Endothelial cell of umbilical vein (primary cell): Measurements from ENCODE around the gene HSP90AA1.

Experiments used
- CTCF ChIP-seq, 2 donors: IDR thresholded peaks; 1 replicate in 1 of 2; 2 replicates in 1 of 2; pipeline ENCODE4 v1.5.1; 2011; ENCODE audit warnings: low read length in 2 of 2, mild to moderate bottlenecking in 2 of 2, moderate library complexity in 2 of 2, control low read depth in 1 of 2, inconsistent platforms in 1 of 2, low read depth in 1 of 2; ENCODE audit not compliant: insufficient read depth in 1 of 2; ENCODE audit errors: extremely low read depth in 1 of 2
- EZH2 ChIP-seq: IDR thresholded peaks from 2 replicates; pipeline ENCODE4 v1.6.1; 2012; ENCODE audit warnings: borderline replicate concordance, low read depth, mild to moderate bottlenecking, moderate library complexity, low read length, inconsistent platforms; ENCODE audit not compliant: severe bottlenecking
- FOS ChIP-seq: IDR thresholded peaks from 2 replicates; pipeline ENCODE4 v1.6.1; 2011; ENCODE audit warnings: mild to moderate bottlenecking, low read length, moderate library complexity, borderline replicate concordance; ENCODE audit not compliant: insufficient read depth
- JUN ChIP-seq: IDR thresholded peaks from 2 replicates; pipeline ENCODE4 v1.6.1; 2011; ENCODE audit warnings: borderline replicate concordance, low read depth; ENCODE audit not compliant: insufficient read length, insufficient read depth
- MYC ChIP-seq: IDR thresholded peaks from one replicate; pipeline ENCODE4 v1.6.1; 2011; ENCODE audit warnings: mild to moderate bottlenecking, low read depth, low read length
- POLR2A ChIP-seq: IDR thresholded peaks from 2 replicates; pipeline ENCODE4 v1.6.1; 2012; ENCODE audit warnings: low read depth, mild to moderate bottlenecking, control low read depth, low read length
- TF ChIP-seq, protein P1 (sequence below): IDR thresholded peaks from 2 replicates; pipeline ENCODE4 v1.6.1; 2011; ENCODE audit not compliant: insufficient read depth, insufficient read length

GRCh38 chr14:102126807-102127455 lies 40.1 kb upstream of the HSP90AA1 start:
- no peak for TF ChIP-seq EZH2
- TF ChIP-seq POLR2A = no peak
- no peak for TF ChIP-seq CTCF (IDR thresholded peaks at IDR 0.05; ENCODE audit: extremely low read depth in 1 of 2, insufficient read depth in 1 of 2, low read depth in 1 of 2, low read length in 2 of 2)
- TF ChIP-seq JUN = no peak
- no peak for TF ChIP-seq MYC
- TF ChIP-seq FOS = no peak
- TF ChIP-seq, protein P1, sequence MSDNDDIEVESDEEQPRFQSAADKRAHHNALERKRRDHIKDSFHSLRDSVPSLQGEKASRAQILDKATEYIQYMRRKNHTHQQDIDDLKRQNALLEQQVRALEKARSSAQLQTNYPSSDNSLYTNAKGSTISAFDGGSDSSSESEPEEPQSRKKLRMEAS = no peak
